ENCODE measurements around the gene DSG3.

Gene DSG3

GRCh38 chr18:31513189-31513935 is 65.8 kb downstream of the DSG3 start:
- no peaks in the 10 kb centered on the region for H3K36me3 ChIP-seq (ENCODE audit: insufficient read depth, low read length)
- H3K4me1 ChIP-seq (ENCODE audit: control insufficient read depth, insufficient read depth, low read length, unreplicated experiment) = no peaks in the 10 kb centered on the region
- H3K27me3 ChIP-seq (ENCODE audit: insufficient read depth, low read length) = no peaks in the 10 kb centered on the region
- no peaks in the 10 kb centered on the region for H3K79me2 ChIP-seq (ENCODE audit: control insufficient read depth, insufficient read depth, low read length, unreplicated experiment)
- H2AFZ ChIP-seq (ENCODE audit: low read length, unreplicated experiment) = no peak overlapping the region
- H3K27ac ChIP-seq (ENCODE audit: low read depth, low read length) = no peak overlapping the region
- no peak overlapping the region for H3K4me3 ChIP-seq (ENCODE audit: low read depth, low read length)

- H3K27ac ChIP-seq (ENCODE audit: low read depth, low read length) = no peak overlapping the region
- H3K36me3 ChIP-seq (ENCODE audit: insufficient read depth, low read length) = no peaks in the 10 kb centered on the region
- H3K4me3 ChIP-seq (ENCODE audit: low read depth, low read length) = no peak overlapping the region
- H3K79me2 ChIP-seq (ENCODE audit: control insufficient read depth, insufficient read depth, low read length, unreplicated experiment) = no peaks in the 10 kb centered on the region
- H3K4me1 ChIP-seq (ENCODE audit: control insufficient read depth, insufficient read depth, low read length, unreplicated experiment) = no peaks in the 10 kb centered on the region
- H2AFZ ChIP-seq (ENCODE audit: low read length, unreplicated experiment) = no peak overlapping the region
- no peaks in the 10 kb centered on the region for H3K27me3 ChIP-seq (ENCODE audit: insufficient read depth, low read length)
Measured at GRCh38 chr18:31516437-31516836, 68.9 kb downstream of the DSG3 start.

GRCh38 chr18:31526374-31526773 is 78.8 kb downstream of the DSG3 start:
- Histone ChIP-seq H2AFZ (ENCODE audit: low read length, unreplicated experiment) (no peak overlapping the region), H3K4me3 (ENCODE audit: low read depth, low read length) (no peak overlapping the region), H3K4me1 (ENCODE audit: control insufficient read depth, insufficient read depth, low read length, unreplicated experiment) (no peaks in the 10 kb centered on the region), H3K27ac (ENCODE audit: low read depth, low read length) (no peak overlapping the region), H3K79me2 (ENCODE audit: control insufficient read depth, insufficient read depth, low read length, unreplicated experiment) (no peaks in the 10 kb centered on the region), H3K36me3 (ENCODE audit: insufficient read depth, low read length) (no peaks in the 10 kb centered on the region), H3K27me3 (ENCODE audit: insufficient read depth, low read length) (no peaks in the 10 kb centered on the region; the same call in 1 of the 2 replicates)
